Panc1 (cell line): ENCODE data around the gene TICAM2.

Experiments
- CTCF ChIP-seq: fragments of 450-650 bp; IDR thresholded peaks from 2 replicates; pipeline ENCODE4 v1.5.1; 2017; ENCODE audit warnings: mild to moderate bottlenecking
- POLR2AphosphoS5 ChIP-seq: IDR thresholded peaks from 2 replicates; pipeline ENCODE4 v1.6.1; 2012; ENCODE audit warnings: mild to moderate bottlenecking, low read depth, low read length, moderate library complexity
- REST ChIP-seq, 2 experiments: IDR thresholded peaks; 2 replicates each; pipeline ENCODE4 v1.6.1; 2011 to 2012; ENCODE audit warnings: low read depth in 2 of 2, control low read depth in 1 of 2, low read length in 1 of 2, mild to moderate bottlenecking in 1 of 2, moderate library complexity in 1 of 2; ENCODE audit not compliant: insufficient read depth in 1 of 2

GRCh38 chr5:115640274-115640673 is 38.0 kb upstream of the TICAM2 start:
- no peak for TF ChIP-seq CTCF
- TF ChIP-seq POLR2AphosphoS5 = no peak
- no peak for TF ChIP-seq REST (IDR thresholded peaks at IDR 0.05; ENCODE audit: insufficient read depth in 1 of 2, low read depth in 2 of 2, low read length in 1 of 2)
